ENCODE measurements around the gene ZNF699.
"Not testable (repeated sequence)": the region's sequence is repeated elsewhere in the genome, so short reads cannot be mapped to it uniquely, and the experiment has no call there.

Gene ZNF699

DNA sequence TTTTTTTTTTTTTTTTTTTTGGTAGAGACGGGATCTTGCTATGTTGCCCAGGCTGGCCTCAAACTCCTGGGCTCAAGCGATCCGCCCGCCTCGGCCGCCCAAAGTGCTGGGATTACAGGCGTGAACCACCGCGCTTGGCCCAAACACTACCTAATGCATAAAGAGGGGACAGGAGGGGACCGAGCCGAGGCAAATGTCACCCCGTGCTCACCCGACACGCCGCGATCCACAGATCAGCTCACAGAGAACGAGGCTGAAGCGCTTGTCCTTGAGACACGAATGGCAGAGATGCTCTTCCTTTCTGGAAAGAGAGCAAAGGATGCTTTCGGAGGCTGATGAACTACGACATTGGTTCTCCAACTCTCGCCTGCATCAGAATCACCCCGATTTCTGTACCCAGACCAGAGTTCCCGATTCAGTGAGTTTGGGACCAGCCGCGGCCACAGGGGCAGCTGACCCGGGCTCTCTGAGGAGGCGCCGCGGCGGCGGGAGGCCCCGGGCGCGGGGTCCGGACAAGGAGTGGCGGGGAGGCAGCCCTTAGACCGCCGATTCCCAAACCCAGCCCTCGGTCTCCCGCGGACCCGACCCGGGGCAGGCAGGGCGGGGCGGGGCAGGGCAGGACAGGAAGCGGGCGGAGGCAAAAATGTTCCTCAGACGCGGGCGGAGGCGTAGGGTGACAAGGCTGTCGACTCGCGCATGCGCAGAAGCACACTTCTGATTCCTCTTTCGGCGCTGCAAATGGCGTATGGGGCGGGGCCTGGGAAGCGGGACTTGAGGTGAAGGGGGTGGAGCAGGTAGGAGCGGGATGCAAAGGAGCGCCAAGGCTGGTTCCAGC lies at the start of gene ZNF699:
Gene ZNF699, minus strand, starts transcription at position 700 of the 835 bp plus-strand sequence. CDS start 4,719 bp downstream, outside the sequence.
- peak; percentile 93 to 97 for DNase-seq (ENCODE audit: low read depth in 2 of 2, low spot score in 1 of 2)

- no peak for DNase-seq (ENCODE audit: low read depth in 2 of 2, low spot score in 1 of 2)
Measured at GRCh38 chr19:9354651-9355050, 45.0 kb upstream of the ZNF699 start.

DNA sequence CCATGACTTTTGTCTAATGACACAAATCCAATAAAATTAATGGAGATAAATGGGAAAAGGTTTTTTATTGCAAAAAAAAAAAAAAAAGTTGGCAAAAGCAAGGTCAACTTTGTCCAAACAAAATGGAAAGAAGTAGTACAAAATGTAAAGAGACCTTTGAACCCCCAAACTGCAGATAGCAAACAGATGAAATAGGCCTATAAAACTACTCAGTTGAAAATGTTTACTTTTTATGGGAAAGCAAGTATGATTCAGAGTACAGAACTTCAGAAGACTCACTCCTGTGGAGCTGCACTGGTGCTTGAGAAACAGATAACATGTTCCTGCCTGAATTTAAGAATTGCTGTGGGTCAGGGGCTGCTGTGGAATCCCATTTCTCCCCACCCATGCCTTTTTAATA lies 43.4 kb upstream of the ZNF699 start:
- no peak for DNase-seq (ENCODE audit: low read depth in 2 of 2, low spot score in 1 of 2)

- no peak for DNase-seq (ENCODE audit: low read depth in 2 of 2, low spot score in 1 of 2)
Measured at GRCh38 chr19:9352505-9352904, 42.9 kb upstream of the ZNF699 start.

- no peak for DNase-seq (ENCODE audit: low read depth in 2 of 2, low spot score in 1 of 2)
Measured at GRCh38 chr19:9348671-9349070, 39.0 kb upstream of the ZNF699 start.

DNA sequence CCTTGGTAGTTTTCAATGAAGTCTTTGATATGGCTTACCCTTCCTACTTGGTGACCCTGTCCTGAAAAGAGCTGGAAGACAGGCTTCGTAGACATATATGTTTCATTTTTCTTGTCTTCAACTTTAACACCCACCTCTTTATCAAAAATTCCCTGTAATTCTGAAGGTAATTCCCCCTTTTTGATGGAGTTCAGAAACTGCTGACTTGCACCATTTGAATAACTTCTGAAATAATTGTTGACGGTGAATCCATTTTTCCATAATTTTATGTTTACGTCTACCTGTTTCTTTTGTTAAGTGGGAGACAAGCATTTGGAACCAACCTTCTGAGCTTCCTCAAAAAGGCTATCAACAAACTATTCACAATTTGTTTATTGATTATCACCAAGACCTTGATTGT lies 38.6 kb upstream of the ZNF699 start:
- DNase-seq (ENCODE audit: low read depth in 2 of 2, low spot score in 1 of 2) = no peak

DNA sequence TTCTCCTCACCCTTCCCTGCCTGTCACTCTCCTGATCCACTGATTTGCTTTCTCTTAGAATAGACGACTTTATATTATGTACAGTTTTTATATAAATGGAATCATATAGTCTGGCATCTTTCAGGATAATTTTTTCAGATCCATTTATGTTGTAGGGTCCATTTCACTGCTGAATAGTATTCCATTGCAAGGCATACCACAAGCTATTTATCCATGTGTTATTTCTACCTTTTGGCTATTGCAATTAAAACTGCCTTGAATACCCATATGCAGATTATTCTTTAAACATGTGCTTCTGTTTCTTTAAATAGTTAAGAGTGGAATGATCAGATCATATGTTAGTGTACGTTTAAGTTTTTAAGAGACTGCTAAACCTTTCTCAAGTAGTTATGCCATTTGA lies 35.4 kb upstream of the ZNF699 start:
- no peak for DNase-seq (ENCODE audit: low read depth in 2 of 2, low spot score in 1 of 2)

DNA sequence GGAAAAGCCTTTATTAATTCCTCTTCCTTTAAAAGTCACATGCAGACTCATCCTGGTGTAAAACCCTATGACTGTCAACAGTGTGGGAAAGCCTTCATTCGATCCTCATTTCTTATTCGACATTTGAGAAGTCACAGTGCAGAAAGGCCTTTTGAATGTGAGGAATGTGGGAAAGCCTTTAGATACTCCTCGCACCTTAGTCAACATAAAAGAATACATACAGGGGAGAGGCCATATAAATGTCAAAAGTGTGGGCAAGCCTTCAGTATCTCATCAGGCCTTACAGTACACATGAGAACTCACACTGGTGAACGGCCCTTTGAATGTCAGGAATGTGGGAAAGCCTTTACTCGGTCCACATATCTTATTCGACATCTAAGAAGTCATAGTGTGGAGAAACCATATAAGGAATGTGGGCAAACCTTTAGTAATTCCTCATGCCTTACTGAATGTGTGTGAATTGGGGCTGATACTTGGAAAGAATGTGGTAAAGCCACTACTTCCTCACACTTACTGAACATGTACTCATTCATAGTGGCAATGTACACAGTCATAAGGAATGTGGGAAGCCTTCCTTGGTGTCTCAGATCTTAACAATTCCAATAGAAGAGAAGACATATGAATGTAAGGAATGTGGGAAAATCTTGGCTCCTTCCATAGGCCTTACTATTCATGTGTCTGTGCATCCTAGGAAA lies 33.1 kb upstream of the ZNF699 start:
- DNase-seq (ENCODE audit: low read depth in 2 of 2, low spot score in 1 of 2) = no peak

DNA sequence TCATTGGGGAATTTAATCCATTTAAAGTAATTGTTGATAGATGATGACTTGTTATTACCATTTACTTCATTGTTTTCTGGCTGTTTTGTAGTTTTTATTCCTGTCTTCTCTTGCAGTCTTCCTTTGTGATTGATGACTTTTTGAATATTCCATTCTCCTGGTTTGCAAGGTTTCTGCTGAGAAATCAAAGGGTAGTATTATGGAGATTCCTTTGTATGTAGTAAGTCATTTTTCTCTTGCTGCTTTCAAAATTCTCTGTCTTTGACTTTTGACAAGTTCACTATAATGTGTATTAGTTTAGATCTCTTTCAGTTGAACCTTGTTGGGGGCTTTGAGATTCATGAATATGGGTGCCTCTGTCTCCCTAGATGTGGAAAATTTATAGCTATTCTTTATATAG lies 20.4 kb upstream of the ZNF699 start:
- no peak for DNase-seq (ENCODE audit: low read depth in 2 of 2, low spot score in 1 of 2)

DNA sequence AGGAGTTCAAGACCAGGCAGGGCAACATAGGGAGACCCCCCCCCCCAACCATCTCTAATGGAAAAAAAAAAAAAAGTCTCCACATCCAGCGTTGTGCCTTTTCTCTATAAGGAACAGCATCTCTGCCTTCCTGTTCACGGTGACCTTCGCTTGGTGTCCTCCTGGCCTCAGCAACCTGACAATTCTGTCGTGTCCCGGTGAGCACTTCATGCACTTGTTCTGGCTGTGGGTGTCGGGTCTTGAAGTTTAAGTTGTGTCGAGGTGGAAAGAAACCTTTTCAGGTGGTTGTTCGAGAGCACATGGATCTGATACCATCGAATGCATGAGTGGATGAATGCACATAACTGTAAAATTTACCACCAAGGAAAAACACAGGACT lies 14.9 kb upstream of the ZNF699 start:
- no peak for DNase-seq (ENCODE audit: low read depth in 2 of 2, low spot score in 1 of 2)

DNA sequence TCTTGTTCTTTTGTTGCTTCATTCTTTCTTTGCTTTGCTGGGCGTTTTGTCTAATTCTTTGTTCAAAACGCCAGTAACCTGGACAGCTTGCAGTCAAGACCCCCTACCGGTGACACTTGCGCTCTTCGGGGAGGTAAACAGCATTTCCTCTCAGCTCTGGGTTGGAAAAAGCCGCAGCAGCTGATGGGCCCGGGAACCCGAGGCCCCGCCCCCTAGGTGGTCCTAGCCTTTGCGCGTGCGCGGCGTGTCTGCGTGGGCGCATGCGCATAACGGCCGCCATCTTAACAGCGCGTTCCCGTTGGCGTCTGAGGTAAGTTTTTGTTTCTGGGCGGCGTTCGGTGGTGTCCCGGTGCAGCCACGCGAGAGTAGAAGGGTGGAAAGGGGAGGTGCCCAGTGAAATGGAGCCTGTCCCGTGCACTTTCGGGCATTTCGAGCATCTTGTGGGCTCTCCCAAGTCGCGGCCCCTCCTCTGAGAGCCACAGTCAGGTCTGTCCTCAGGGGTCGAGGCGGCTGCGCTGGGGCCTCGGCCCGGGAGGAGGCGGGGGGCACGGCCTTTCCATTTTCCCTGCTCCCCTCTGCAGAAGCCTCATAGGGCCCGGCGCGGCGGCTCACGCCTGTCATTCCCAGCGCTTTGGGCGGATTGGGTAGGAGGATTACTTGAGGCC lies 14.4 kb upstream of the ZNF699 start, which contains the start of gene ZNF559:
Gene ZNF559, plus strand, starts transcription at position 261 of the 665 bp plus-strand sequence. CDS start 14,371 bp downstream, outside the sequence.
- DNase-seq (ENCODE audit: low read depth in 2 of 2, low spot score in 1 of 2) = peak; percentile 90 to 96

DNA sequence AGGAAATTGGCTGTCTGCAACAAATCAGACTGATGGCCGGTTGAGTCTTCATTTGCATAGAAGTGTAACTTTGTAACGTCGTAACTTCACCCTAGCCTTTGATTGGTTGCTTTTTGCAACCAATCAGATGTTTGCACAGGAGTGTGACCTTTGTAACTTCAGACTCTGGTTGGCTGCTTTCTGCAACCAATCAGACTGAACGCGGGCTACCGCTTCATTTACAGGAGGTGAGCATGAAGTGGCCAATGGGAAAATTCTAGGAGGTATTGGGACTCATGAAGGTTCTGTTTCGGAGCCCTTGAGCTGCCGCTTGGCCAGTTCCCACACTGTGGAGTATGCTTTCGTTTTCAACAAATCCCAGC lies 13.9 kb upstream of the ZNF699 start:
- peak in 1 of 2 donors; percentile 6 for DNase-seq (ENCODE audit: low read depth in 2 of 2, low spot score in 1 of 2)

DNA sequence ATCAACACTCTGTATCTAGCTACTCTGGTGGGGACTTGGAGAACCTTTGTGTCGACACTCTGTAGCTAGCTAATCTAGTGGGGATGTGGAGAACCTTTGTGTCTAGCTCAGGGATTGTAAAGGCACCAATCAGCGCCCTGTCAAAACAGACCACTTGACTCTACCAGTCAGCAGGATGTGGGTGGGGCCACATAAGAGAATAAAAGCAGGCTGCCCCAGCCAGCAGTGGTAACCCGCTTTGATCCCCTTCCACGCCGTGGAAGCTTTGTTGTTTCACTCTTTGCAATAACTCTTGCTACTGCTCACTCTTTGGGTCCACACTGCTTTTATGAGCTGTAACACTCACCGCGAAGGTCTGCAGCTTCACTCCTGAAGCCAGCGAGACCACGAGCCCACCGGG lies 12.6 kb upstream of the ZNF699 start:
- not testable (repeated sequence) for DNase-seq (ENCODE audit: low read depth in 2 of 2, low spot score in 1 of 2)

GRCh38 chr19:9321756-9322155 lies 12.1 kb upstream of the ZNF699 start:
- not testable (repeated sequence) for DNase-seq (ENCODE audit: low read depth in 2 of 2, low spot score in 1 of 2)

DNA sequence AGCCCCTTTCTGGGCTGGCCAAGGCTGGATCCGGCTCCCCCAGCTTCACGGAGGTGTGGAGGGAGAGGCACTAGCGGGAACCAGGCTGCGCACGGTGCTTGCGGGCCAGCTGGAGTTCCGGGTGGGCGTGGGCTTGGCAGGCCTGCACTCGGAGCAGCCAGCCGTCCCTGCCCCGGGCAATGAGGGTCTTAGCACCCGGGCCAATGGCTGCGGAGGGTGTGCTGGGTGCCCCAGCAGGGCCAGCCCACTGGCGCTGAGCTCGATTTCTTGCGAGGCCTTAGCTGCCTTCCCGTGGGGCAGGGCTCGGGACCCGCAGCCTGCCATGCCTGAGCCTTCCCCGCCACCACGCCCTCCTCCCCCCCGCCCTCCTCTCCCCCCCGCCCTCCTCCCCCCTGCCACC lies 11.7 kb upstream of the ZNF699 start:
- no peak for DNase-seq (ENCODE audit: low read depth in 2 of 2, low spot score in 1 of 2)

DNA sequence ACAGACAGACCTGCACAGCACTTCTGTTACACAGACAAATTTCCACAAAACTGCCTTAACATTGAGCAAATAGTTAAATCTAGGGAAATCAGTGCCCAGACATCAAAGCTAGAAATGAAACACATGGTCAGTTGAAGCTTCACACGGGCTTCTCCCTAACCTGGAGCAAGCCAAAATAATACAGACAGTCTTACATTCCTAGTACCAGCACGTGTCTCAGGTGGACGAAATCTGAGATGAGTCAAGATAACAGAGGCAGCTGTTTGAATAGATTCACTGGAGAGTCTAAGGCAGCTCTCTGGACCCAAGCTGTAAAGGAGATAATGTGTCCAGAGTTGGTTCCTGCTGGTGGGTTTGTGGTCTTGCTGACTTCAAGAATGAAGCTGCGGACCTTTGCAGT lies 4.1 kb upstream of the ZNF699 start:
- DNase-seq (ENCODE audit: low read depth in 2 of 2, low spot score in 1 of 2) = no peak

GRCh38 chr19:9309974-9310446 lies 372 bp upstream of the ZNF699 start:
- DNase-seq (ENCODE audit: low read depth in 2 of 2, low spot score in 1 of 2) = peak in 1 of 2 donors; percentile 71

DNA sequence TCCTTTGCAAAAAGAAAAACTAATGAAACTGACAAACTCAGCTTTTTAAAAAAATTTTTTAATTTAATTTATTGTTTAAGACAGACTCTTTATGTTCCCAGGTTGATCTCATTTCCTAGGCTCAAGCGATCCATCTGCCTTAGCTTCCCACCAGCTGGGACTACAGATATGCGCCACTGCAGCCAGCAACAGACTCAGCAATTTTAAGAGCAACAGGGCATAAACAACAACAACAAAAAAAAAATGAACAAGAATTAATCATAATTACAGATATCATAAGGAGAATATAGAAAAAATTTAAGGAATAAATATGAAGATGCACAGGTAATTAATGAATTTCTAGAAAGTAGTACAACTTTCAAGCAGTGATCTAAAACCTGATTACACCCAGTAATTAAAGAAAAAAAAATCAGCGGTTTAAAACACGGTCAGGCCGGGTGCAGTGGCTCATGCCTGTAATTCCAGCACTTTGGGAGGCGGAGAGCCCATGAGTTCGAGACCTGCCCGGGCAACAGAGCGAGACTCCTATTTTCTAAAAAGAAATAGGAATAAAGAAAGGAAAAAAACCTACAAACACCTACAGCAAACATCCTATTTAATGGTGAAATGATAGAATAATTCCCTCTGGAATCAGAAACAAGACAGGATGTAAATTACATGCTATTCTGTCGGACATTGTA lies 1.4 kb downstream of the ZNF699 start:
- DNase-seq (ENCODE audit: low read depth in 2 of 2, low spot score in 1 of 2) = no peak

DNA sequence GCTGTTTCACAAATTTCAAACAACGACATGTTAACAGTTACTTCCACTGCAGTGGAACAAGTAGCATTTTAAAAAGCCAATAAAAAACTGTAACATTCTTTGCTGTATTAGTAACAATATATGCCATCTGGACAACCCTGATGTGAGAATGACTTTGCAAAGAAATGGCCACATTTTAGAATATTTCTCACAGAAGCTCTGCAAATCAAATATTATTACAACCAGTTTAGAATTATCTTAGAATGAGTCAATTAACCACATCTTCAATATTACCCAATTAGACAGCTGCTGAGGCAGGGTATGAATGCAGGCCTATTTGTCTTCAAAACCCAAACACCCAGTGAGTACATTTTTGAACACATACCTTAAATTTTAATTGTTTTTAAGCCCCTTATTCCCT lies 3.2 kb downstream of the ZNF699 start:
- DNase-seq (ENCODE audit: low read depth in 2 of 2, low spot score in 1 of 2) = no peak

GRCh38 chr19:9296336-9296735 lies 13.3 kb downstream of the ZNF699 start:
- DNase-seq (ENCODE audit: low read depth in 2 of 2, low spot score in 1 of 2) = no peak

GRCh38 chr19:9295411-9295849 lies 14.2 kb downstream of the ZNF699 start:
- DNase-seq (ENCODE audit: low read depth in 2 of 2, low spot score in 1 of 2) = no peak
